Uterus (tissue), 4 donors: Measurements from ENCODE around the gene SCN4A. TPM values are rescaled to one million over a fixed set of nuclear protein-coding genes. Genes with fewer than 3 reads are reported as not detected.

Experiments
- DNase-seq, 2 donors: peaks; one replicate each; pipeline ENCODE4 v3.0.0-alpha.2; 2019 to 2020
- H3K27ac ChIP-seq, 2 donors: fragments of 200-600 bp; sonication (generic); 1 replicate in 1 of 2; 2 replicates in 1 of 2; pipeline ENCODE4 v1.5.1; 2016 to 2018
- H3K27me3 ChIP-seq, 2 donors: fragments of 200-600 bp; sonication (generic); one replicate each; pipeline ENCODE4 v1.5.1; 2018 to 2019; ENCODE audit warnings: control low read depth in 1 of 2
- H3K36me3 ChIP-seq, 2 donors: fragments of 200-600 bp; sonication (generic); one replicate each; pipeline ENCODE4 v1.5.1; 2019; ENCODE audit warnings: control low read depth in 1 of 2
- H3K4me1 ChIP-seq, 2 donors: fragments of 200-600 bp; sonication (generic); one replicate each; pipeline ENCODE4 v1.5.1; 2018 to 2019; ENCODE audit warnings: control low read depth in 1 of 2
- H3K4me3 ChIP-seq, 2 donors: fragments of 200-600 bp; sonication (generic); 1 replicate in 1 of 2; 2 replicates in 1 of 2; pipeline ENCODE4 v1.5.1; 2018 to 2019; ENCODE audit warnings: mild to moderate bottlenecking in 1 of 2
- H3K9me3 ChIP-seq, 2 donors: fragments of 200-600 bp; sonication (generic); one replicate each; pipeline ENCODE4 v1.5.1; 2019; ENCODE audit warnings: control low read depth in 1 of 2
- POLR2A ChIP-seq, 2 donors: fragments of 450-650 bp; IDR thresholded peaks; one replicate each; pipeline ENCODE4 v1.6.1; 2016; ENCODE audit warnings: antibody characterized with exemption in 2 of 2, mild to moderate bottlenecking in 1 of 2, moderate library complexity in 1 of 2
- intact Hi-C: fragments of 100-400 bp; cut with DNase I; formaldehyde crosslinking; loops from one replicate; pipeline ENCODE4 v1.15.1; 2023; ENCODE audit warnings: low total_unique reads
- total RNA-seq, 4 donors: library from RNA; depleted of rRNA in 3 of 4; stranded (reverse); fragments of >200 nt in 3 of 4; gene quantifications; one replicate each; pipeline versions ENCODE4 v1.1.0 to v1.2.4, GENCODE V29; 2014 to 2023
- TF ChIP-seq, protein P1 (sequence below), 4 experiments: fragments of 200-600 bp in 2 of 4; fragments of 450-650 bp in 2 of 4; sonication (generic) in 2 of 4; IDR thresholded peaks; one replicate each; pipeline ENCODE4 v1.5.1; 2016 to 2019; ENCODE audit warnings: antibody characterized with exemption in 4 of 4, mild to moderate bottlenecking in 2 of 4, moderate library complexity in 1 of 4
- donor health status: DM: yes; HTN: yes; CAD: no.

Gene SCN4A
- total RNA-seq, 4 donors from 2014 or later, result 0.14 to 0.24 TPM; not detected in 2

DNA sequence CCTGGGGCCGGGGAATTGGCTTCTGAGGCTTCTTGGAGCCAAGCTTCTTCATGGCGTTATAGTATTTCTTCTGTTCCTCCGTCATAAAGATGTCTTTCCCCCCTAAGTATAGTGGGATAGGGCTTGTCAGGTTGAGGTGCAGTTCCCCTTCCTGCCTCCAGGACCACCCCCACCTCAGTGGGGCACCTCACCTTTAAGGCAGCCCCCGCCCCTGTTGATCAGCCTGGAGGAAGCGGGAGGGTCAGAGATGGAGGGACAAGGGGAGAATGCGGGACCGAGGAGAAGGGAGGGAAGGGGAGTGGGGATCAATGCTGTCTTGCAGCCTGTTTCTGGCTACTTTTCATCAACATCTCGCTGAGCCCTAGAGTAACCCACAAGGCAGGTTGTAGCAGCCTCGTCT is 29.0 kb downstream of the SCN4A start:
- intact Hi-C loops, result no loop called here
- TF ChIP-seq POLR2A (IDR thresholded peaks at IDR 0.05), result no peak
- TF ChIP-seq, protein P1, sequence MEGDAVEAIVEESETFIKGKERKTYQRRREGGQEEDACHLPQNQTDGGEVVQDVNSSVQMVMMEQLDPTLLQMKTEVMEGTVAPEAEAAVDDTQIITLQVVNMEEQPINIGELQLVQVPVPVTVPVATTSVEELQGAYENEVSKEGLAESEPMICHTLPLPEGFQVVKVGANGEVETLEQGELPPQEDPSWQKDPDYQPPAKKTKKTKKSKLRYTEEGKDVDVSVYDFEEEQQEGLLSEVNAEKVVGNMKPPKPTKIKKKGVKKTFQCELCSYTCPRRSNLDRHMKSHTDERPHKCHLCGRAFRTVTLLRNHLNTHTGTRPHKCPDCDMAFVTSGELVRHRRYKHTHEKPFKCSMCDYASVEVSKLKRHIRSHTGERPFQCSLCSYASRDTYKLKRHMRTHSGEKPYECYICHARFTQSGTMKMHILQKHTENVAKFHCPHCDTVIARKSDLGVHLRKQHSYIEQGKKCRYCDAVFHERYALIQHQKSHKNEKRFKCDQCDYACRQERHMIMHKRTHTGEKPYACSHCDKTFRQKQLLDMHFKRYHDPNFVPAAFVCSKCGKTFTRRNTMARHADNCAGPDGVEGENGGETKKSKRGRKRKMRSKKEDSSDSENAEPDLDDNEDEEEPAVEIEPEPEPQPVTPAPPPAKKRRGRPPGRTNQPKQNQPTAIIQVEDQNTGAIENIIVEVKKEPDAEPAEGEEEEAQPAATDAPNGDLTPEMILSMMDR (IDR thresholded peaks at IDR 0.05), result no peak
- DNase-seq, result no peak
- Histone ChIP-seq H3K4me1 (no peaks in the 10 kb centered on the region), H3K4me3 (no peak overlapping the region), H3K9me3 (no peaks in the 10 kb centered on the region), H3K36me3 (no peaks in the 10 kb centered on the region), H3K27me3 (no peaks in the 10 kb centered on the region), H3K27ac (no peak overlapping the region)

DNA sequence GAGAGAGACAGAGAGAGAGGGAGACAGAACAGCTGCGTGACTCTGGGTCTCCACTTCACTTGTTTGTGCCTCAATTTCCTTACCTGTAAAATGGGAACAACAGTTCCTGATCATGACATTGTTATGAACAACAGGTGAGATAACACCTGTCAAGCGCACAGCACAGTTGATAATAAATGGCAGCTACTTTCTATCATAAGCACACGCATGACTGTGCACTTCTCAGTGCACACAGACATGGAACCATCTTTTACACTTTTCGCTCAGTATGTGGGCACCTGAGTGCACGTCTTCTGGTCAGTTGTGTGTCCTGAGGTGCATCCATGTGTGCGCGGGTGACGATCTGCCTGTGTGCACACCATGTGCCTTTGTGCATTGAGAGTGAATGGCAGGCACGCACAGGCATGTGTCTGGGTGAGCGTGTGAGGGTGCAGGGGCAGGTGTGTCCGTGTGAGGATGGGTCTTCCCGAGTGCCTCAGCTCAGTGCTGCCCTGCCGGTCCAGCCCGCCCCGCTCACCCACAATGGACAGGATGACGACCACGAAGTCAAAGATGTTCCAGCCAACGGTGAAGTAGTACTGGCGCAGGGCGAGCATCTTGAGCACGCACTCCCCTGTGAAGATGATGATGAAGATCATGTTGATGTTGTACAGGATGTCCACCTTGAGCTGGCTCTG is 30.3 kb downstream of the SCN4A start:
- no peaks in the 10 kb centered on the region for H3K9me3 ChIP-seq
- TF ChIP-seq POLR2A (IDR thresholded peaks at IDR 0.05), result no peak
- TF ChIP-seq, protein P1 (IDR thresholded peaks at IDR 0.05), result no peak
- intact Hi-C loops, result no loop called here

DNA sequence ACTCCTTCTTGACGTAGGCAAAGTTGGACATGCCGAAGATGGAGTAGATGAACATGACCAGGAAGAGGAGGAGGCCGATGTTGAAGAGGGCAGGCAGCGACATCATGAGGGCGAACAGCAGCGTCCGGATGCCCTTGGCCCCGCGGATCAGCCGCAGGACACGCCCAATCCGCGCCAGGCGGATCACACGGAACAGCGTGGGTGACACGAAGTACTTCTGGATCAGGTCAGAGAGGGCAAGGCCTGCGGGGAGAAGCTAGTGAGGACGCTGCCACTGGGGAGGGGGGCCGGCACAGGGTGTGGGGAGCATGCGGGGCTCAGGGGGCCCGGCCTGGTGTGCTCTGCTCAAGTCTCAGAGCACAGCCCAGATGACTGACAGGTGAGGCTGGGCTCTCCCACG is 31.0 kb downstream of the SCN4A start:
- no peak overlapping the region for H3K27ac ChIP-seq
- DNase-seq, result no peak
- no peaks in the 10 kb centered on the region for H3K4me1 ChIP-seq
- no peaks in the 10 kb centered on the region for H3K9me3 ChIP-seq
- no peak overlapping the region for H3K4me3 ChIP-seq
- intact Hi-C loops, result no loop called here
- no peaks in the 10 kb centered on the region for H3K27me3 ChIP-seq
- no peak for TF ChIP-seq POLR2A (IDR thresholded peaks at IDR 0.05)
- TF ChIP-seq, protein P1 (IDR thresholded peaks at IDR 0.05), result no peak
- H3K36me3 ChIP-seq, result no peaks in the 10 kb centered on the region

More for the DNA sequence above, 30.3 kb downstream of the SCN4A start:
- Histone ChIP-seq H3K4me3 (no peak overlapping the region), H3K27ac (no peak overlapping the region), H3K36me3 (no peaks in the 10 kb centered on the region), H3K4me1 (no peaks in the 10 kb centered on the region), H3K27me3 (no peaks in the 10 kb centered on the region)
- no peak for DNase-seq

DNA sequence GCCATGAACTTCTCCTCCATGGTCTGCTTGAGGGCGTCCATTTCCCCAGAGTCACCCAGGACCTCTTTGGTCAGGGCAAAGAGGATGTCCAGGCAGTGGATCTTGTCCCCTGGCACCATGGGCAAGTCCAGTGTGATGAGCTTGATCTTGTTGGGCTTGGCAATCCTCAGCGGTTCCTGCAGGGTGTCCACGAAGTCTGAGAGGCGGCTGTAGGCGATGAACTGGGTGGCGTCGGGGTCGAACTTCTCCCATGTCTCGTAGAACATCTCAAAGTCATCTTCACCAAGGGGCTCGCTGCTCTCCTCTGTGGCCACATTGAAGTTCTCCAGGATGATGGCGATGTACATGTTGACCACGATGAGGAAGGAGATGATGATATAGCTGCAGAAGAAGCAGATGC is 31.6 kb downstream of the SCN4A start:
- TF ChIP-seq POLR2A (IDR thresholded peaks at IDR 0.05), result no peak
- TF ChIP-seq, protein P1 (IDR thresholded peaks at IDR 0.05), result no peak
- Histone ChIP-seq H3K36me3 (no peaks in the 10 kb centered on the region), H3K9me3 (no peaks in the 10 kb centered on the region), H3K4me3 (no peak overlapping the region), H3K27me3 (no peaks in the 10 kb centered on the region), H3K27ac (no peak overlapping the region), H3K4me1 (no peaks in the 10 kb centered on the region)
- DNase-seq, result no peak
- intact Hi-C loops, result no loop called here

DNA sequence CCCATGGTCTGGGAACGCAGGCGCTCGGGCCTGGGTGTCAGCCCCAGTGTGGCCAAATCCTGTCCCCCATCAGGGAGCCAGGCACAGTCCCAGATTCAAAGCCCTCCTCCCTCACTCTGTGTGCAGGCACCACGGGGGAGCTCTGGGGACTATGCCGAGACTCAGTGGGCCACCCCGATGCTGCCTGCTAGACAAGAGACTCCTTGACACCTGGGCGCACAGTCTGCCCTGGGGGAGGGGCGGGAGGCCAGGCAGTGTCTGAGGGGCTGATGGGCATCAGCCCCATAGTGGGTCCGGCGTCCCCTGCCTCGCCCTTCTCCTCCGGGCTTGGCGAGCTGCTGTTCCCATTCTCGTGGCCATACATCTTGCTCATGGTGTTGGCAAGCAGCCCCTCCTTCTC is 32.1 kb downstream of the SCN4A start:
- Histone ChIP-seq H3K27ac (no peak overlapping the region), H3K36me3 (no peaks in the 10 kb centered on the region), H3K9me3 (no peaks in the 10 kb centered on the region), H3K27me3 (no peaks in the 10 kb centered on the region), H3K4me1 (no peaks in the 10 kb centered on the region), H3K4me3 (no peak overlapping the region)
- TF ChIP-seq, protein P1 (IDR thresholded peaks at IDR 0.05), result no peak
- no peak for TF ChIP-seq POLR2A (IDR thresholded peaks at IDR 0.05)
- intact Hi-C loops, result no loop called here
- DNase-seq, result no peak
